Activated CD4-positive, alpha-beta T cell treated with anti-CD3 and anti-CD28 coated beads, Interleukin-2, amount 50 U/mL, for 24 hours (primary cell): Measurements from ENCODE around the gene TM9SF1.
A peak's percentile ranks its signal among the peaks of the same experiment; 100 is the strongest.

ENCODE experiments used
- DNase-seq, 2 donors: peaks; one replicate each; pipeline ENCODE4 v3.0.0-alpha.2; 2020; ENCODE audit warnings: low read depth in 1 of 2, low spot score in 1 of 2

Gene TM9SF1

DNA sequence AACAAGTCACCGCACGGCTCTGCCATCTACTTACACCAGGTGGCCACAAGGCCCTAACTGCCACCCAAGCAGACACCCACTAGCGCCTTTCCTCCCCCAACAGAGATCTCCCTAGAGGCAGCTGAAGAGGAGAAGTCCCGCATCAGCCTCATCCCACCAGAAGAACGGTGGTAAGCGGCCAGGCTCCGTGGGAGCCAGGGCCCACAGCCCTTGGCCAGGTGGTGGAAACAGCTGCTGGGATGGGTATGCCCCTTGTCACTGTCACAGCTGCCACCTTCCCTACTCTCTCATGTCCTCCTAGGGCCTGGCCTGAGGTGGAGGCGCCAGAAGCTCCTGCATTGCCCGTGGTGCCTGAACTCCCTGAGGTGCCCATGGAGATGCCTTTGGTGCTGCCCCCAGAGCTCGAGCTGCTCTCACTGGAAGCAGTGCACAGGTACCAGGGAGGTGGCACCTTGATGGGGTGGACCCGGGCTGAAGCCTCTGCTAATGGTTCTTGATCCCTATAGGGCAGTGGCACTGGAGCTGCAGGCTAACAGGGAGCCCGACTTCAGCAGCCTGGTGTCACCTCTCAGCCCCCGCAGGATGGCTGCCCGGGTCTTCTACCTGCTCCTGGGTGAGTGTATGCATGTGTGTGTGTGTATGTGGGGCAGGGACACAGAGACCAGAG is 15.8 kb downstream of the TM9SF1 start:
- DNase-seq: no peak

DNA sequence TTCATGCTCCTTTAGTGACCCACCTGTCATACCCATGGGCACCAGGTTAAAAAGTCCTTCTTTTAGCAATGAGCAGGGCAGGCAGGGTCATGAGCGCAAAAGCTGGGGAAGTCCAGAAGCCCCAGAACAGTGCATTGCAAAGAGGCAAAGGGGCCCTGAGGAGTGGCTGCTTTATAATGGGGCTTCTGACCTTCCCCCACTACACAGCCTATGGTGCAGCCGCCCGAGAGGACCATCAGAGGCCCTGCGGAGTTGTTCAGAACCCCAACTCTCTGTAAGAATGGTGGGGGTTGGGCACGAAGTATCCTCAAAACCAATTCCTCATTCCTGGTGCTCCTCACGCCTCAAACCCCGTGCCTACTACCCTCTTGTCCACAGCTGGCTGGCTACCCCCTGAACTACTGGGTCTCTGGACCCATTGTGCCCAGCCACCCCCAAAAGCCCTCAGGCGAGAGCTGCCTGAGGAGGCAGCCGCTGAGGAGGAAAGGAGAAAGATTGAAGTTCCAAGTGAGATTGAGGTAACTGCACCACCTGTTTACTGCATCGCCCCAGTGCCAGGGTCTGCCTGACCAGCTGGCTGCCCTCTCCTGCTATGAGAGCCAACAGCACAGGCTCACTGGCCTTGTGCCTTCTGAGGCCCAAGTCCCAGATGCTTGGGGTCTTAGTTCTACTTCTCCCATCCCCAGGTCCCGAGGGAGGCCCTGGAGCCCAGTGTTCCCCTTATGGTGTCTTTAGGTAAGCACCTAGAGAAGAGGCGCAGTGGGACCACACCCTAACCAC is 16.7 kb downstream of the TM9SF1 start:
- DNase-seq: no peak

DNA sequence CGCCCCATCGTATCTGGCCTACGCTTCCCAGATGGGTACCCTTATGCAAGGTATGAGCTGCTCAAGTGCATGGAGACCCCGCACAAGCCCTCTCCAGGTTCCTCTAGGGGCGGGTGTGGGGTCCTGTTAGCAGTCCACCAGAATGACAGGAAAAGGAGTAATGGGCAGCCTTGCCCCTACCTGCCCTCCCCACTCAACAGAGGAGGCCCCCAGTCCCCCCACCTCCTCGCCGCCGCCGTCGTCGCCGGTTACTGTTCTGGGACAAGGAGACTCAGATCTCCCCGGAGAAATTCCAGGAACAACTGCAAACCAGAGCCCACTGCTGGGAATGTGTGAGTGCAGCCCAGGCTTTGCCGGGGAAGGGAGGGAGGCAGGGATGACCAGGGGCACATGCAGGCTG is 17.4 kb downstream of the TM9SF1 start:
- no peak for DNase-seq

DNA sequence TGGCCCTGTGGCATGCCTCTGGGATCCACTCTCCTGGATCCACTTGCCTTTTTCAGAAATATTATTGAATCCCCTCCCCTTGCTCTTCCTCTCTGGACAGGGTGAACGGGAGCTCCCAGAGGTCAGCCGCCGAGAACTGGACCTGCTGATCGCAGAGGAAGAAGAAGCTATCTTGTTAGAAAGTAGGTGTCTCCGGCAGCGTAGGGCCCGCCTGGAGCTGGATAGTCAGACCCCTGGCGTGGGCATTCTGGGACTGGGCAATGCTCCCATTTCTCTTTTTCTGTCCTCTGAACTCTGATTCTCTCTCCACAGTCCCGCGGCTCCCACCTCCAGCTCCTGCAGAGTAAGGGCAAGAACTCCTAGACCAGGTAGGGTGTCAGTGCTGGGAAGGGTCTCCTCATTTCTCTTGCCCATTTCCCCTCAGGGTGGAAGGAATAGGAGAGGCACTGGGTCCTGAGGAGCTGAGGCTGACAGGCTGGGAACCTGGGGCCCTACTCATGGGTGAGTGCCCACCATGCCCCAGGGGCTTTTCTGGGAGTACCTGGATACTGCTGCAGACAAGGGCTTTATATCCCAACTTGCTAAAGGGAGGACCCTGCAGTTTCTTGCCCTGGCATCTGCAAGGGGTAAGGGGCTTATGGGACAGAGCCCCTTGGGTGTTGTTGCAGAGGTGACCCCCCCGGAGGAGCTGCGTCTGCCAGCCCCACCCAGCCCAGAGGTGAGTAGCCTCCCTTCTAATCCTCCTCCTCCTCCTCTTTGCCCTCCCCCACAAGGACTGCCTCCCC is 18.0 kb downstream of the TM9SF1 start:
- no peak for DNase-seq

DNA sequence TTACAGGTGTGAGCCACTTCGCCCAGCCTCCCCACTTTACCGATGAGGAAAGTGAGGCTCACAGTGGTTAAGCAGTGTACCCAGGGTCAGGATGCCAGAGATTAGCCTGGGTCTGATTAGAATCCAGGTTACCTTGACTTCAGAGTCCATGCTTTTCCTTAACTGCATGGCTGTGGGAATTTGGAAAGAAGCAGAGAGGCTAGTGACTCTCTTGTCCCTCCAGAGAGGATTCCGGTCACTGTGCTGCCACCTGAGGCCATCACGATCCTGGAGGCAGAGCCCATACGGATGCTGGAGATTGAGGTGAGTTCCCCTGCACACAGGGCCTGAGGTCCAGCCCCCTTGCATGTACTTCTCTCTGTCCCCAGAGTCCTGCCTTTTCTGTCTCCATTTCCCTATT is 18.6 kb downstream of the TM9SF1 start:
- DNase-seq: no peak

DNA sequence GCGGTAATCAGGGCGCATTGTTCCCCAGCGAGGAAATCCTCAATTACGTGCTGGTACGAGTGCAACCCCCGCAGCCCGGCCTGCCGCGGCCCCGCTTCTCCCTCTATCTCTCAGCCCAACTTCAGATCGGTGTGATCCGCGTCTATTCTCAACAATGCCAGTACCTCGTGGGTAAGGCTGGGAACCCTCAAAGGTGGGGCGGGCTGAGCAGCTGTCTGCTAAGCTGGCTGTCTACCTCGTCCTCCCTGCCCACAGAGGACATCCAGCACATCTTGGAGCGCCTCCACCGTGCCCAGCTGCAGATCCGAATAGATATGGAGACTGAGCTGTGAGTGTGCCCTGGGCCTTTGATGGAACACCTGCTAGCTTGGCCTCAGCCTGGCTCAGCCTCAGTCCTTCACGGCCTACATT is 22.4 kb downstream of the TM9SF1 start:
- no peak for DNase-seq

DNA sequence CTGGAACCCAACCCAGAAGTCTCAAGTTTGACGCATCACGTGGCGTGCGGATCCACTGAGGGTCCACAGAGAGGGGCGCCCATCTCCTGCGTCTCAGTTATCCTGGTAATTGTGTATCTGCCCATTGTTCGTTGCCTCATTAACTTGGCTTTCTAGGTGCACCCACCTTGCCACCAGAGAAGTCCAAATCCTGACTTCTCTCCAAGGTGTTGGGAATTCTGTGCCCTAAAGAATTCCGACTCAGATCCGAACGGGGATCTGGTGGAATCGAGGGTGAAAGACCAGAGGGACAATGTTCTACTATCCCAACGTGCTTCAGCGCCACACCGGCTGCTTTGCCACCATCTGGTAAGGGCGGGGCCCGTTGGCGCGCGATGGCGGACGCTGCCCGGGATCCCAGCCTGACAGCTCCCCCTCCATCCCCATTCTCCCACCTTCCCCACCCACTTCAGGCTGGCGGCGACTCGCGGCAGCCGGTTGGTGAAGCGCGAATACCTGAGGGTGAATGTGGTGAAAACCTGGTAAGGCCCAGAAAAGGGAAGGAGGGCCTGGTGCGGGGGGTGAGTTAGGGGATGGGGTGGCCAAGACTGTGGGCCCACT is 22.9 kb downstream of the TM9SF1 start:
- no peak for DNase-seq

DNA sequence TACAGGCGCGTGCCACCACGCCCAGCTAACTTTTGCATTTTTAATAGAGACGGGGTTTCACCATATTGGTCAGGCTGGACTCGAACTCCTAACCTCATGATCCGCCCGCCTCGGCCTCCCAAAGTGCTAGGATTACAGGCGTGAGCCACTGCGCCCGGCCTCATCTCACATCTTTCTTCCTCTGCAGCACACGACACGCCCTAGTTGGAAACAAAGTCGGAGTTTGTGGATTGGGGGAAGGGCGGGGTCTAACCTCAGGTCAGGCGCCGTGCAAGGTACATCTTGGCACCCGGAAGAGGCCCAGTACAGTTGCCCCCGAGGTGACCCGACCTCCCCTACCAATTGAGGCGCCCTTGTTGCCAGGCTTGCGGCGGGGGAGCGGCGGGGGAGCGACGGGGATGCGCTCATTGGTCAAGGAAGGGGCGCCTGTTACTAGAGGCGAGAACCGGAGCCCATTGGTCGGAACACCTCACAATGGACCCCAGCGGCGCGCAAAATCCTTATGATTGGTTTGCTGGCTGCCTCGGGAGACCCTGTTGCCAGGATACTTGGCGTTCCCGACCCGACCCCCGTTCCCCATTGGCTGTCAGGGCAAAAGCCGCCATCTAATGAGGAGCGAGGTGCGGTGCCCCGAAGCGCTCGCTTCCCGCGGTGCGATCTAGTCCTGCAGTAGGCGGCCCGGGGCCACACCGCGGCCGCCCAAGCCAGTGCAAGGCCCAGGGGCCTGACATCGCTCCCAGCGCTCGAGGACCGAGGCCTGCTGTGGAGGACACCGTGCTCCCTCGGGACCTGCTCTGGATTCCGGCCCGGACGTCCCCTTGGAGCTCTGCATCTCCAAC is 23.6 kb downstream of the TM9SF1 start, which contains the start of gene REC8:
TSS of gene REC8 (plus strand) at position 659 of the 839 bp plus-strand sequence. CDS start 473 bp downstream, outside the sequence.
- peak; percentile 38 to 51 for DNase-seq

DNA sequence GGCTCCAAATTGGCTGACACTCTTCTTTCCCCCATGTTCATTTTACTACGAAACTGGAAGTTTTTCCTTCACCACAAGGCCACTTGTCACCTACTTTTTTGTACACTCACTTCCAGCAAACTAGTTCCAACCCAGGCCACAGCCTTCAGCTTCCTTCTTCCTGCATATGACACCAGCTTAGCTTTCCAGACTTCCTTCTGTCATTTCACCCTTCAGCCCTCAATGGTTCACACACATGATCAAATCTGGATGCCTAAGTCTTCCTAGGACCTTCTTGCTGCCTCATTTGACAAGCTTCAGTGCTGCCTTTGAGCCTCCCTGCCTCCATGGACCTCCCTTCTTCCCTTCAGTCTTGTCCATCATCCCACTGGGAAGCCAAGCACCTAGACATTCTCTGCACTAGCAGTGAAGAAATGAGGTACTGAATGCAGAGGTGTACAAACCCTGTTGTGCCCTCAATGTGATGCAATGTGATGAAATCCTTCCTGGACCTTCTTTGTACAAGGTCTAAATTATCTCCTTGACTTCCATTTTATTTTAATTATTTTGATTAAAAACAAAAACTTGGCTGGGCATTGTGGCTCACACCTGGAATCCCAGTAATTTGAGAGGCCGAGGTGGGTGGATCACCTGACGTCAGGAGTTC is 27.6 kb downstream of the TM9SF1 start:
- no peak for DNase-seq

DNA sequence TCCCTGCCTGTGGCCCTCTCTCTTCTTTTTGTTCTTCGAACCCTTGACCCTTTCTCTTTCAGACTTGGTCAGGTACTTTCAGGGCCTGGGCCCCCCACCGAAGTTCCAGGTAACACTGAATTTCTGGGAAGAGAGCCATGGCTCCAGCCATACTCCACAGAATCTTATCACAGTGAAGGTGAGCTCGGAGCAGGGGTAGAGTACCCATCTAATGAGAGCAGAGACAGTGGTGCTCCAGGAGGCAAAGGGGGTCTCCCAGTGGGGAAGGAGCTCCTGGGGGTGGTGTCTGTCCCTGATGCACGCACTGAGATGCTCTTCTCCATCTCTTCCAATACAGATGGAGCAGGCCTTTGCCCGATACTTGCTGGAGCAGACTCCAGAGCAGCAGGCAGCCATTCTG is 29.5 kb downstream of the TM9SF1 start:
- no peak for DNase-seq

DNA sequence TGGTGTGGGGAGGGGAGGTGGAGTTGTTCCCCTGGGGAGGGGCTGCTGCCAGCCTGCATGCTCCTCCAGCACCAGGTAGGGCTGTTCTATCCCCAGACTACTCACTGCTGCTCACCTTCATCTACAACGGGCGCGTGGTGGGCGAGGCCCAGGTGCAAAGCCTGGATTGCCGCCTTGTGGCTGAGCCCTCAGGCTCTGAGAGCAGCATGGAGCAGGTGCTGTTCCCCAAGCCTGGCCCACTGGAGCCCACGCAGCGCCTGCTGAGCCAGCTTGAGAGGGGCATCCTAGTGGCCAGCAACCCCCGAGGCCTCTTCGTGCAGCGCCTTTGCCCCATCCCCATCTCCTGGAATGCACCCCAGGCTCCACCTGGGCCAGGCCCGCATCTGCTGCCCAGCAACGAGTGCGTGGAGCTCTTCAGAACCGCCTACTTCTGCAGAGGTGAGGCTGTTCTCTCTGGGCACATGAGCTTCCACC is 30.7 kb downstream of the TM9SF1 start:
- DNase-seq: no peak

DNA sequence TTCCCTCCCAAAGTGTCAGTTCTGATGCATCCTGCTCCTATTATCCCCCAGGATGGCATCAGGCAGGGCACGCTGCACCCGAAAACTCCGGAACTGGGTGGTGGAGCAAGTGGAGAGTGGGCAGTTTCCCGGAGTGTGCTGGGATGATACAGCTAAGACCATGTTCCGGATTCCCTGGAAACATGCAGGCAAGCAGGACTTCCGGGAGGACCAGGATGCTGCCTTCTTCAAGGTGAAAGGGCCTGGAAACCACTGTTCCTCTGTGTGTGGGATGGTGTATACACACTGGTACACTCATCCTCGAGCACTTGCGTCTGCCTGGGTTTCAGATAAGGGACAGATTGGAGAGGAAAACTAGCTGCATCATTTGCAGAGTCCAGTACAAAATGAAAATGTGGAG is 33.1 kb downstream of the TM9SF1 start:
- DNase-seq: no peak

DNA sequence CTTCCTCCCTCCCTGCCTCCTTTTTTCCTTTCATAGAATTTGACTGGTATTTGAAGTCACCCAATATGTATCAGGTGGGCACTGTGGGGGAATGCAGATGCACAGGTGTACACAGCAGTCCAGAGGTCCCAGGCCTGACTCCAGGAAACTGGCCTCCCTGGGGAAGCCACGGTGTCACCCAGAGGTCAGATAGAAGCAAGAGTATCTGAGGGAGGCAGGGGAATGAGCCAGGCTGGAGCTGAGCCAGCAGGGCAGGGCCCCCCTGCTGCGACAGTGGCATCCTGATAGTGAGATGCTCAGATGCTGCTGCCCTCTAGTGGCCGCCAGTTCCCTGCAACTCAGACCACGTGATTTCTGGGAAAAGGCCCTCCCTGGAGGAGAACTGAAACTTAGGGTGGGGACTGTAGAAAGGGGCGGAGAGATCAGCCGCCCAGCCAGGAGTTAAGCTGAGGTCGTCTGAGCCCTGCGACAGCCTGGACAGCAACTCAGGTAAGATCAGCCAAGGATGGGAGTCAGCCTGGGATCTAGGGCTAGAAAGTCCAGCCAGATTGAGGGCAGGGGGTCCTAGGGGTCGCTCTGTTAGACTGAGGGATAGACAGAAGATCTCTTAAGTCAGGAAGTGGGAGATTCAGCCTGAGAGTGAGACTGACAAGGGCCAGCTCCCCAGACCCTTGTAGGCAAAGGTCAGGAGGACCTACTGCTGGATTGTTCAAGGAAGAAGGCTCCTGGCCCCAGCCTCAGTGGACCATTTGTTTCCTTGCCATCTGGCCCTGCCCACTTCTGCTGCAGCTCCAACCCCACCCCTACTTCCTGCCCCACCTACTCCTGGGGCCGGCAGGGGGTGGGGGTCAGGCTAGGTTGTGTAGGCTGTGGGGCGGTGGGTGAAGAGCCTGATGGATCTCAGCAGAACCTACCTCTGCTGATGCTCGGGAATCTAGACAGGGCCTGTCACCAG is 34.1 kb downstream of the TM9SF1 start, which contains the start of gene IRF9:
TSS of gene IRF9 (plus strand) at position 416 of the 955 bp plus-strand sequence. CDS start 880 bp downstream, outside the sequence.
- DNase-seq: peak; percentile 99 to 100

DNA sequence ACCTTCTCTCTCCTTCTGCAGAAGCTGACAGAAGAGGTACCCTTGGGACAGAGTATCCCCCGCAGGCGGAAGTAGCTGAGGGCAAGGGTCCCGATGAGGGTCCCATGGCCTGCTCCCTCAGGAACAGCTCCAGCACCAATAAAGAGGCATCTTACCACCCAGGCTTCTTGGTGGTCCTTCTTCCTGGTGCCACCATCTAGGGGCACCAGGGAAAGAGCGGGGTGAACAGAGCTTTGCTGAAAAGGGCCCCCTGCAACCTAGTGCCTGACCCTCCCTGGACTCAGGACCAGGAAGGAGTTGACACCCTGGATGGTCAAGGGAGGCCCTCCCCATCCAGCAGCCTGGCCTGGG is 34.8 kb downstream of the TM9SF1 start:
- no peak for DNase-seq

DNA sequence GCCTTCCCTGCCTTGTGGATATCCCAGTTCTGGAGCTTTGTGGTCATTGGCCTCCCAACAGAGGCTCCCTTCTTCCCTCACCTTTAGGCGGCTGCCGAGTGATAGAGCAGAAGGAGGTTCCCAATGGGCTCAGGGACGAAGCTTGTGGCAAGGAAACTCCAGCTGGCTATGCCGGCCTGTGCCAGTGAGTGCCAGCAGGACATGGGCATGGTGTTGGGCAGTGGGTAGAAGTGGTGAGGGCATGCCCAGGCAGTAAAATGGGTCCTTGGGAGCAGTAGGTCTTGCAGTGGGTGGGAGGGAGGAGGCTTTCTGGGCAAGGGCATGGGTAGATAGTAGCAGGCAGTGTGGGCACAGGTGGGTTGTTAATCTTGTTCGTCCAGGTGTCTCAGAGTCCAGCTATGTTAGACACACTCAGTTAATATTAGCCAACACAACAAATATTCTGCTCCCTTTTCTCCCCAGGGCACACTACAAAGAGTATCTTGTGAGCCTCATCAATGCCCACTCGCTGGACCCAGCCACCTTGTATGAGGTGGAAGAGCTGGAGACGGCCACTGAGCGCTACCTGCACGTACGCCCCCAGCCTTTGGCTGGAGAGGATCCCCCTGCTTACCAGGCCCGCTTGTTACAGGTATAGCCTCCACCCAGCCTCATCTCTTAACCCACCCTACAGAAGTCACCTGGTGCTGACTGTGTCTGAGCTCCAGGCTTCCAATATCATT is 35.3 kb downstream of the TM9SF1 start:
- no peak for DNase-seq

DNA sequence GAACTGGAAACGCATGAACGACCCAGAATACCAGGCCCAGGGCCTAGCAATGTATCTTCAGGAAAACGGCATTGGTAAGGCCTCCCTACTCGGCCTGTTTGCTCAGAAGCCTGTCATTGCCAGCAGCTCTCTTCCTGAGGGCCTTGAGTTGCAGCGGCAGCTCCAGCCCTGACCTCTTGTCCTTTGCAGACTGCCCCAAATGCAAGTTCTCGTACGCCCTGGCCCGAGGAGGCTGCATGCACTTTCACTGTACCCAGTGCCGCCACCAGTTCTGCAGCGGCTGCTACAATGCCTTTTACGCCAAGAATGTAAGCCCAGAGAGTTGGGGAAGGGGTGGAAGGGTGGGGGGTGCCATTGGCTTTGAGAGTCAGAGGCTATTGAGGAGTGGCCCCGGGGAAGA is 37.9 kb downstream of the TM9SF1 start:
- no peak for DNase-seq

DNA sequence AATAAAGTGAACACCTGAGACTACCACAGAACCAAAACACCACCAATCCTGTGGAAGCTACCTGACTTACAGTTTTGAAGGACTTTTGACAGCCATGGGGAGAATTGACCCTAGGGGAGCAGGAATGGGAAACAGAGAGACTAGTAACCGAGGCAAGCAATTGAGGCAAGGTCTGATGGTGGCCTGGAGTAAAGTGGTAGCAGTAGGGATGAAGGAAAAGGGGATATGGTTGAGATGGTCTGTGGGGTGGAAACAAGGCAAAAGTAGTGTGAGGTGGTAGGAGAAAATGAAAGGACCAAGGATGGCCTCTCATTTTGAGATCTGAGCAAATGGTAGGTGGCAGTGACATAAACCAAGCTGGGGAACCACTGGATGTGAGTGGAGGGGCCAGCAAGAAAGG is 38.4 kb downstream of the TM9SF1 start:
- no peak for DNase-seq

DNA sequence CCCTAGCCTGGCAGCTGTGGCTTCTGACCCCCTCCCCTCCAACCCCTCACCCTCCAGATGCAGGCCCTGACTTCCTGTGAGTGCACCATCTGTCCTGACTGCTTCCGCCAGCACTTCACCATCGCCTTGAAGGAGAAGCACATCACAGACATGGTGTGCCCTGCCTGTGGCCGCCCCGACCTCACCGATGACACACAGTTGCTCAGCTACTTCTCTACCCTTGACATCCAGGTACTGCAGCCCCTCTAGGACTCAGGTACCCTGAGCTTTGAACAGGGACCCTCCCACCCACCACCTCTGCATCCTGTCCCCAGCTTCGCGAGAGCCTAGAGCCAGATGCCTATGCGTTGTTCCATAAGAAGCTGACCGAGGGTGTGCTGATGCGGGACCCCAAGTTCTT is 40.1 kb downstream of the TM9SF1 start:
- DNase-seq: no peak
